PFSK-1 (cell line): Measurements from ENCODE around the gene NOP16.

Source experiments
- FOXP2 ChIP-seq: optimal IDR thresholded peaks from 2 replicates; pipeline ENCODE3; 2011; ENCODE audit warnings: borderline replicate concordance, control low read depth, inconsistent platforms; ENCODE audit not compliant: insufficient read depth; ENCODE audit errors: extremely low read length, extremely low read depth
- POLR2AphosphoS5 ChIP-seq: IDR thresholded peaks from 2 replicates; pipeline ENCODE4 v1.6.1; 2012; ENCODE audit warnings: low read depth, mild to moderate bottlenecking, control low read depth, low read length, moderate library complexity
- REST ChIP-seq, 2 experiments: IDR thresholded peaks; 2 replicates each; pipeline versions ENCODE4 v1.6.1 to v1.8.0; 2011 to 2012; ENCODE audit warnings: low read depth in 2 of 2, low read length in 2 of 2, control low read depth in 1 of 2, inconsistent platforms in 1 of 2, mild to moderate bottlenecking in 1 of 2, moderate library complexity in 1 of 2; ENCODE audit not compliant: insufficient read depth in 1 of 2
- SIN3A ChIP-seq: IDR thresholded peaks from 2 replicates; pipeline ENCODE4 v1.6.1; 2012; ENCODE audit warnings: mild to moderate bottlenecking, low read length, moderate library complexity, borderline replicate concordance; ENCODE audit not compliant: insufficient read depth
- TAF1 ChIP-seq: IDR thresholded peaks from 2 replicates; pipeline ENCODE4 v1.6.1; 2012; ENCODE audit warnings: low read length, control low read depth, borderline replicate concordance; ENCODE audit not compliant: insufficient read depth

- TF ChIP-seq TAF1, result no peak
- TF ChIP-seq POLR2AphosphoS5, result peak; percentile 56; the same call in 1 of the 2 replicates
- TF ChIP-seq REST (IDR thresholded peaks at IDR 0.05; ENCODE audit: insufficient read depth in 1 of 2, low read depth in 2 of 2, low read length in 2 of 2), result no peak
- TF ChIP-seq SIN3A, result no peak
- no peak for TF ChIP-seq FOXP2
Observed at GRCh38 chr5:176382721-176383120, 5.7 kb downstream of the NOP16 start.
